GM23338 (cell line): ENCODE data around the gene NRROS.

Experiments used
- CTCF ChIP-seq, 2 experiments: fragments of 200-600 bp in 1 of 2; sonication (generic) in 1 of 2; conservative IDR thresholded peaks; 2 replicates each; pipeline versions ENCODE4 v1.5.1 to v1.6.1; 2016 to 2017; ENCODE audit warnings: antibody characterized with exemption in 2 of 2, low read depth in 2 of 2, mild to moderate bottlenecking in 2 of 2, moderate library complexity in 1 of 2
- EZH2phosphoT487 ChIP-seq: fragments of 200-600 bp; sonication (generic); IDR thresholded peaks from one replicate; pipeline ENCODE4 v1.8.1; 2018; ENCODE audit warnings: antibody characterized with exemption; ENCODE audit not compliant: unreplicated experiment

- no peak for TF ChIP-seq CTCF (conservative IDR thresholded peaks at IDR 0.05; ENCODE audit: low read depth in 2 of 2)
- TF ChIP-seq EZH2phosphoT487: no peak
Measured at GRCh38 chr3:196708467-196708866, 69.0 kb downstream of the NRROS start.
